Brain pericyte (primary cell): ENCODE data around the gene RNF8.
A peak's percentile ranks its signal among the peaks of the same experiment; 100 is the strongest.
"Not testable (repeated sequence)": the region's sequence is repeated elsewhere in the genome, so short reads cannot be mapped to it uniquely, and the experiment has no call there.

Experiments used
- DNase-seq: peaks from one replicate; pipeline ENCODE4 v3.0.0-alpha.2; 2012; ENCODE audit warnings: low read depth, low spot score

Gene RNF8

GRCh38 chr6:37396571-37397180, 42.9 kb downstream of the RNF8 start:
- no peak for DNase-seq

DNA sequence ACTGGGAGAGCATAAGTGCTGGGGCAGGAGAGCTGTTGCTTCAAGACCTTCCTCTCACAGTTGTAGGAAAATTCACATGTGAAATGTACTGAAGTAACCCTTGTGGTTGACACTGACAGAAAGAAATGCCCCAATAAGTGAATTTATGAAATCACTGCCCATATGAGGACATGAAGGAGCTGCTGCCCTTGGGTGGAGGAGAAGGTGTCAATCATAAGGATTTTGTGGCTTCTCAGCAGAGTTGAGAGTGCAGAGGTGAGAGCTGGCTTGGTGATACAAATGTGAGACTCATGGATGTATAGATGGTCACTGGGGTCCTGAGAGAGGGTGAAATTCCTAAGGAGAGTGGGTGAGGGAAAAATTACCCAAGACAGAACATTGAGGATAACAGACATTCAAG, 45.3 kb downstream of the RNF8 start:
- no peak for DNase-seq

DNA sequence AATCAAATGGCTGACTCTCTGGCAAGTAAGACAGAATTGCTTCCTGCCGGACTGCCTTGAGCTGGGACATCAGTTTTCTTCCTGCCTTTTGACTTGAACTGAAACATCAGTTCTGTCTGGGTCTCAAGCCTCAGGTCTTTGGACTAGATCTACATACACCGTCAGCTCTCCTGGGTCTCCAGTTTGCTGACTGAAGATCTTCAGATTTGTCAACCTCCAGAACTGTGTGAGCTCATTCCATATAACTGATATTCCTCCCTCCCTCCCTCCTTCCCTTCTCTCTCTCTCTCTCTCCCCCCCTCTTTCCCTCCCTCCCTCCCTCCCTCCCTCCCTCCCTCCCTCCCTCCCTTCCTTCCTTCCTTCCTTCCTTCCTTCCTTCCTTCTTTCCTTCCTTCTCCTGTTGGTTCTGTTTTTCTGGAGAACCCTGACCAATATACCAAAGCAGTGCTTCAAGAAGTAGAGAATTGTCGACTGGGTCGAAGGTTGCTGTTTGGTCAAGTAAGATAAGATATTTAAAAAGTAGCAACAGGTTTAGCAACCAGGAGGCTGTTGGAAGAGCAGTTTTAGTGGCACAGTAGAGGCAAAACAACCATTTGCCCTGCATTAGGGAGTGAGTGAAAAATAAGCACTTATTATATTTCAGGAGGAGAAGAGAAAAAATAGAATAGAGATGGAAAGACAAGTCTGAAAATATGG, 46.2 kb downstream of the RNF8 start:
- no peak for DNase-seq

- DNase-seq, result not testable (repeated sequence)
Measured at GRCh38 chr6:37401658-37402057, 47.9 kb downstream of the RNF8 start.

- no peak for DNase-seq
Measured at GRCh38 chr6:37406726-37407341, 53.1 kb downstream of the RNF8 start.

DNA sequence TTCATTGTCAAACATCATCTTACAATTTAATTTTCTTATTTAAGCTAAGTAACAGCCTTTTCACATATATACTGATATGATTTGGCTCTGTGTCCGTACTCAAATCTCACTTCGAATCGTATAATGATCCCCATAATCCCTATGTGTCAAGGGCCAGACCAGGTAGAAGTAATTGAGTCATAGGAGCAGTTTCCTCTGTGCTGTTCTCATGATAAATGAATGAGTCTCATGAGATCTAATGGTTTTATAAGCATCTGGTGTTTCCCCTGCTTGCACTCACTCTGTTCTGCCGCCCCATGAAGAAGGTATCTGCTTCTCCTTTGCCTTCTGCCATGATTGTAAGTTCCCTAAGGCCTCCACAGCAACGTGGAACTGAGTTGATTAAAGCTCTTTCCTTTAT, 54.2 kb downstream of the RNF8 start:
- DNase-seq, result no peak

- DNase-seq, result no peak
Measured at GRCh38 chr6:37409501-37409900, 55.7 kb downstream of the RNF8 start.

- no peak for DNase-seq
Measured at GRCh38 chr6:37417393-37417792, 63.6 kb downstream of the RNF8 start.

GRCh38 chr6:37418722-37419121, 64.9 kb downstream of the RNF8 start:
- DNase-seq, result no peak

DNA sequence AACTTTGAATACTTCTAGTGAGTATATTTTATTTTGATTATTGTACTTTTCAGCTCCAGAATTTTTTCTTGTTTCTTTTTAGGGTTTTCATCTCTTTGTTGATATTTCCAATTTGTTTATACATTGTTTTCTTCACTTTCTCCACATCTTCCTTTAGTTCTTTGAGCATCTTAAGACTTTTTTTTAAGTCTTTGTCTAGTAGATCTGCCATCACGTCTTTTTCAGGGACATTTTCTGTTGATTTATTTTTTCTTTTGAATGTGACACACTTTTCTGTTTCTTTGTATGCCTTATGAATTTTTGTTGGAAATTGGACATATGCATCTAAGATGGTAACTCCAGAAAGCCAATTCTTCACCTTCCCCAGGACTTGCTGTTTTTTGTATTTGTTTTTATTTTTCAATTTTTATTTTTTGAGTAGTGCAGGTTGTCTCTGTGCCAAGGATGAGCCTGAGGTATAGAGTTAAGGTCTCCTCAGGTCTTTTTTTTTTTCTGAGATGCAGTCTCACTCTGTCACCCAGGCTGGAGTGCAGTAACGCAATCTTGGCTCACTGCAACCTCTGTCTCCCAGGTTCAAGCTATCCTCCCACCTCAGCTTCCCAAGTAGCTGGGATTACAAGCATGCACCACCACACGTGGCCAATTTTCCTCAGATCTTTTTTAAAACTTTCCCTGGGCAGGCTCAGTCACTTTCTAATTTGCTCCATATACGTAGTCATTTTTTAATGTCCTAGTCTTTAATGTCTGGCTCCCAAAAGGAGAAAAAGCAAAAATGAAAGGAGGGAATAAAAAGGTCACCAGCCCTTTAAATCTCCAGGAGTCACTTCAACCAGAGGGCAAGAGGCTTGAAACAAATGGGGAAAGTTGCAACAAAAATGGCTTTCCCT, 72.5 kb downstream of the RNF8 start:
- no peak for DNase-seq

GRCh38 chr6:37426945-37427510, 73.2 kb downstream of the RNF8 start:
- DNase-seq, result no peak

DNA sequence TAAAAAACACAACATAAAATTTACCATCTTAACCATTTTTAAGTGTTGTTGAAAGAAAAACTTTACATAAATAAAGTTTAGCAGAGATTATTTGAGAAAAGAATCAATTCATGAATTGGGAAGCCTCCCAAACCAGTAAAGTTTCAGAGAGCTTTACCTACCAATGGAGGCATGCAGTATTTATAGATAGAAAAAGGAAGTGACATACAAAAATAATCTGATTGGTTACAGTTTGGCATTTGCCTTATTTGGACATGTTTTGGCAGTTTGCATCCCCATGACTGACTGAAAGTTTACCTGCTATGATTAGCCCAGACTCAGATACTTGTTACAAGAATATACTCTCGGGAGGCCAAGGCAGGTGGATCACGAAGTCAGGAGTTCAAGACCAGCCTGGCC, 75.6 kb downstream of the RNF8 start:
- DNase-seq, result no peak

- no peak for DNase-seq
Measured at GRCh38 chr6:37432590-37432915, 78.8 kb downstream of the RNF8 start.

DNA sequence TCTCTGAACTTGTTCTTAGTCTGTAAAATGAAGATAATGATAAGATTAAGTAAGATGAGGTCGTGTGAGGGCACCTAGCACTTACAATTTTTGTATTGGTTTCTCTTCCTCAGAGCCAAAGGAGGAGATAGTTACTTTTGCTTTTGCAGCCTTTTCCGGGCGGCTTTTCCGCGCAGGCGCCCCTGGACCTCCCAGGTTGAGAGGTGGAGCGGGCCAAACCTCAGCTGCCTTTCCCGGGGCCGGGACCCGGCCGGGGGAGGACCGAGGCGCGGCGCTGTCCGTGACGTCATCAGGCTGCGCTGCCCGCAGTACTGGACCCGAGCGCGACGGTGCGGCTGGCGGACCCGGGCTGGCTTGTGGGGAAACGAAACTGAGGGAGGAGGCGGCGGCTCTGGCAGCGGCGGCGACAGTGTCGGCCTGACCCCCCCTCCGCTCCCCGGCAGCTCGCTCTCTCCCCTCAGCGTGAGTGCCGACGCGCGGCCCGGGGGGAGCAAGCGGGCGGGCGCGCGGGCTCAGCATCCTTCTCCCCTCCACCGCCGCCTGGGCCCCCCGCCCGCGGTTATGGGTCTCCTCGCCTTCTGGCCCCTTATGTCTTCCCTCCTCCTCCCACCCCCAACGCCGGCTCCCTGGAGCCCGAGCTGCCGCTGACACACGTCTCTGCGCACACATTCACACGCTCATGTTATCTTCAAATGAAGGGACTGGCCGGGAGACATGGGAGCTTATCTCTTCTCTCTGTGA, 79.3 kb downstream of the RNF8 start, which contains the start of gene CMTR1:
CMTR1 (plus strand) TSS at position 306 of the 741 bp plus-strand sequence. CDS start 2,409 bp downstream, outside the sequence.
- DNase-seq, result peak; percentile 34

- DNase-seq, result no peak
Measured at GRCh38 chr6:37433657-37434271, 80.0 kb downstream of the RNF8 start.

GRCh38 chr6:37435373-37435772, 81.6 kb downstream of the RNF8 start:
- no peak for DNase-seq

DNA sequence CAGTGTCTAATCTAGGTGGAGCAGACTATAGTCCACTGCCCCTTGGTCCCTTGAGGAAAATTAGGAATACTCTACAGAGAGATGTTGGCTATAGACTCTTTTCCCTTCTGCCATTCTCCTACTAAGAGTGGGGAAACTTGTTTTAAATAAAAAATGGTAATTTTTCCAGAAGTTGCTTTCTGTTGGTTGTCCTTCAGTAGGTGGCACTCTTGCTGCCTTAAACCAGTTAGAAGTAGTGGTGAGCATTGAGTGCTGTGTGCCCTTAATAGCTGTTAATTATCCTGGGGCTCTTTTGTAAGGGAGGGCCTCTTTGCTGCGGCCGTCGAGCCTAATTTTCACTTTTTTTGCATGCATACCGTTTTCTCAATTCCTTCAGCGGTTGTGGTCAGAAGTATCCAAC, 82.0 kb downstream of the RNF8 start:
- DNase-seq, result no peak

DNA sequence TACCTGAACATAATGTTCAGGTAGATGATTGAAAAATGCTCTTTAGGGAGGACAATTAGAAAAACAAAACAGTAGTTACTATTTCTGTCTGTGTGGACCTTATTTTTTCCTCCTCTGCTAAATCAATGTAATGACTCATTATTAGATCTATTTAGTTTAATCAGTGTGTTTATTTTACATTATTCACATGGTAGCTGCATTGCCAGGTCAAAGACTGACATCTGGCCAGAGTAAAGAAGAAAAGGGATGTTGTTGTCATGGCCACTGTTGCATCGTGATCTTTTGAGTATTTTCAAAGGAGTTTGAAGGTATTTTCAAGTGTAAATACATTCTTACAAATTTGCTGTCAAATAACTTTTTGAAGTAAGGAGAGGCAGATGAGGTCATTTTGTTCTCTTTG, 85.1 kb downstream of the RNF8 start:
- DNase-seq, result no peak

DNA sequence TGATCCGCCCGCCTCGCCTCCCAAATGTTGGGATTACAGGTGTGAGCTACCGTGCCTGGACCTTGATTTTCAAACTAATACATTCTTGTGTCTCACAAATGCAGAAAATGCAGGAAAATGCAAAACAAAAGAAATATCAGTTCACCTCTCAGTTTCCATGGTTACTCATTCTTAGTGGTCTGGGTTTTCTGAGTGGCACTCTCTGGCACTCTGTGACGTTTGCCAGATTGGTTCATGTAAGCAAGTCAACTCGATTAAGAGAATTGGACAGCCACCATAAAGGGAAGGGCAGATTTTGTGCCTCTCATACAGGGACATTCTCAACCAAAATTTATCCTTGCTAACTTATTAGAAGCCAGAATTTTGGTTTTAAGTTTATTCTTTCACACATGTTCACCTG, 87.9 kb downstream of the RNF8 start:
- no peak for DNase-seq

GRCh38 chr6:37442416-37443215, 88.8 kb downstream of the RNF8 start:
- no peak for DNase-seq
